GM19452 (cell line): ENCODE results near the gene SNPH.
"Not testable (repeated sequence)": the region's sequence is repeated elsewhere in the genome, so short reads cannot be mapped to it uniquely, and the experiment has no call there.

Source experiments
- ATAC-seq: cut with Tn5 transposase; IDR thresholded peaks from one replicate; pipeline ENCODE4 v1.9.1; 2021; ENCODE audit not compliant: unreplicated experiment

The SNPH gene

GRCh38 chr20:1336699-1337367, 70.7 kb downstream of the SNPH start:
- no peak for ATAC-seq

GRCh38 chr20:1337441-1337840, 71.3 kb downstream of the SNPH start:
- ATAC-seq: no peak

GRCh38 chr20:1338096-1338495, 72.0 kb downstream of the SNPH start:
- ATAC-seq: no peak

GRCh38 chr20:1338801-1339200, 72.7 kb downstream of the SNPH start:
- ATAC-seq: no peak

- no peak for ATAC-seq
Observed at GRCh38 chr20:1341561-1342265, 75.6 kb downstream of the SNPH start.

- ATAC-seq: not testable (repeated sequence)
Observed at GRCh38 chr20:1343446-1344124, 77.5 kb downstream of the SNPH start.

GRCh38 chr20:1345030-1345755, 79.1 kb downstream of the SNPH start:
- no peak for ATAC-seq

GRCh38 chr20:1345756-1346093, 79.6 kb downstream of the SNPH start:
- no peak for ATAC-seq

GRCh38 chr20:1346315-1346969, 80.3 kb downstream of the SNPH start:
- ATAC-seq: no peak

- ATAC-seq: no peak
Observed at GRCh38 chr20:1353956-1354355, 87.9 kb downstream of the SNPH start.

- no peak for ATAC-seq
Observed at GRCh38 chr20:1357921-1358671, 92.0 kb downstream of the SNPH start.
